Osteoblast (primary cell): Measurements from ENCODE around the gene ANXA1. TPM values are rescaled to one million over a fixed set of nuclear protein-coding genes. Genes with fewer than 3 reads are reported as not detected.

Source experiments
- DNase-seq: peaks from one replicate; pipeline ENCODE4 v3.0.0; 2011; ENCODE audit warnings: low spot score, mixed read lengths; ENCODE audit not compliant: insufficient read length; ENCODE audit errors: missing footprints
- H2AFZ ChIP-seq: 2 replicates; pipeline ENCODE4 v1.6.0; 2011; ENCODE audit warnings: mild to moderate bottlenecking, low read length
- H3K27ac ChIP-seq: 2 replicates; pipeline ENCODE4 v1.5.1; 2011; ENCODE audit warnings: mild to moderate bottlenecking, low read depth, low read length, moderate library complexity
- H3K27me3 ChIP-seq: 2 replicates; pipeline ENCODE4 v1.6.0; 2012; ENCODE audit warnings: mild to moderate bottlenecking, control low read depth, inconsistent platforms, low read length, moderate library complexity; ENCODE audit not compliant: insufficient read depth
- H3K36me3 ChIP-seq: 2 replicates; pipeline ENCODE4 v1.5.1; 2011; ENCODE audit warnings: mild to moderate bottlenecking, low read length, control low read depth, moderate library complexity; ENCODE audit not compliant: insufficient read depth
- H3K4me1 ChIP-seq: 2 replicates; pipeline ENCODE4 v1.5.1; 2011; ENCODE audit warnings: mild to moderate bottlenecking, low read length, control low read depth, moderate library complexity; ENCODE audit not compliant: insufficient read depth
- H3K4me2 ChIP-seq: 2 replicates; pipeline ENCODE4 v1.6.0; 2011; ENCODE audit warnings: mild to moderate bottlenecking, low read length; ENCODE audit not compliant: insufficient read depth
- H3K4me3 ChIP-seq: fragments of 200-600 bp; sonication (generic); 3 replicates; pipeline ENCODE4 v1.5.1; 2012; ENCODE audit warnings: mild to moderate bottlenecking, low read length, inconsistent platforms; ENCODE audit not compliant: insufficient read depth
- H3K79me2 ChIP-seq: 2 replicates; pipeline ENCODE4 v1.6.0; 2012; ENCODE audit warnings: mild to moderate bottlenecking, low read length, control low read depth, inconsistent platforms; ENCODE audit not compliant: insufficient read depth
- H3K9me3 ChIP-seq: 2 replicates; pipeline ENCODE4 v1.5.1; 2011; ENCODE audit warnings: low read depth, low read length, control low read depth
- H4K20me1 ChIP-seq: 2 replicates; pipeline ENCODE4 v1.6.0; 2012; ENCODE audit warnings: mild to moderate bottlenecking, low read length, control low read depth; ENCODE audit not compliant: insufficient read depth
- total RNA-seq: library from RNA; depleted of rRNA; stranded (reverse); fragments of >200 nt; gene quantifications from 2 replicates; pipeline ENCODE4 v1.2.3, GENCODE V29; 2012
- TF ChIP-seq, protein P1 (sequence below): IDR thresholded peaks from 2 replicates; pipeline ENCODE4 v1.5.1; 2011; ENCODE audit warnings: mild to moderate bottlenecking, low read depth, low read length, moderate library complexity; ENCODE audit errors: extremely low read depth

Gene ANXA1
- total RNA-seq, 1 donor, result 816 TPM

DNA sequence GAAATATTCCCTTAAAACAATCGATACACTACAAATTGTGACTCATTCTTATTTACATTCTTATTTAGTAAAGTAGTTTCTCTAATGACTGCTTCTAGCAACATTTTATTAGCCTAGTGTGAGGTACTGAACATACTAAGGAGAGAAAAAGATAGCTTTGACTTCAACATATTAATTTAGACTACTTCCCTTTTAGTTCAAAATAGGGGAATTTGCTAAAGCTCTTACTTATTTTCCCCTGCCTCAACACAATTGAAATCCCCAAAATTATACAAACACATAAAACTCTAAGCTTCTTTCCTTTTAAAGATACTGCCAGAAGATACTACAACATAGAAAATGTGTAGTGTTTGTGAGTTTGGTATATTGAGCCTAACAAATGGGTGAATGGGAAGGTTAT lies 55.2 kb downstream of the ANXA1 start:
- Histone ChIP-seq H2AFZ (no peak overlapping the region), H3K4me3 (no peak overlapping the region), H3K4me2 (no peak overlapping the region), H3K27me3 (no peaks in the 10 kb centered on the region), H4K20me1 (no peaks in the 10 kb centered on the region), H3K27ac (no peak overlapping the region), H3K36me3 (no peaks in the 10 kb centered on the region), H3K79me2 (no peaks in the 10 kb centered on the region), H3K4me1 (no peaks in the 10 kb centered on the region), H3K9me3 (no peaks in the 10 kb centered on the region)
- DNase-seq, result no peak
- TF ChIP-seq, protein P1, sequence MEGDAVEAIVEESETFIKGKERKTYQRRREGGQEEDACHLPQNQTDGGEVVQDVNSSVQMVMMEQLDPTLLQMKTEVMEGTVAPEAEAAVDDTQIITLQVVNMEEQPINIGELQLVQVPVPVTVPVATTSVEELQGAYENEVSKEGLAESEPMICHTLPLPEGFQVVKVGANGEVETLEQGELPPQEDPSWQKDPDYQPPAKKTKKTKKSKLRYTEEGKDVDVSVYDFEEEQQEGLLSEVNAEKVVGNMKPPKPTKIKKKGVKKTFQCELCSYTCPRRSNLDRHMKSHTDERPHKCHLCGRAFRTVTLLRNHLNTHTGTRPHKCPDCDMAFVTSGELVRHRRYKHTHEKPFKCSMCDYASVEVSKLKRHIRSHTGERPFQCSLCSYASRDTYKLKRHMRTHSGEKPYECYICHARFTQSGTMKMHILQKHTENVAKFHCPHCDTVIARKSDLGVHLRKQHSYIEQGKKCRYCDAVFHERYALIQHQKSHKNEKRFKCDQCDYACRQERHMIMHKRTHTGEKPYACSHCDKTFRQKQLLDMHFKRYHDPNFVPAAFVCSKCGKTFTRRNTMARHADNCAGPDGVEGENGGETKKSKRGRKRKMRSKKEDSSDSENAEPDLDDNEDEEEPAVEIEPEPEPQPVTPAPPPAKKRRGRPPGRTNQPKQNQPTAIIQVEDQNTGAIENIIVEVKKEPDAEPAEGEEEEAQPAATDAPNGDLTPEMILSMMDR, result no peak

DNA sequence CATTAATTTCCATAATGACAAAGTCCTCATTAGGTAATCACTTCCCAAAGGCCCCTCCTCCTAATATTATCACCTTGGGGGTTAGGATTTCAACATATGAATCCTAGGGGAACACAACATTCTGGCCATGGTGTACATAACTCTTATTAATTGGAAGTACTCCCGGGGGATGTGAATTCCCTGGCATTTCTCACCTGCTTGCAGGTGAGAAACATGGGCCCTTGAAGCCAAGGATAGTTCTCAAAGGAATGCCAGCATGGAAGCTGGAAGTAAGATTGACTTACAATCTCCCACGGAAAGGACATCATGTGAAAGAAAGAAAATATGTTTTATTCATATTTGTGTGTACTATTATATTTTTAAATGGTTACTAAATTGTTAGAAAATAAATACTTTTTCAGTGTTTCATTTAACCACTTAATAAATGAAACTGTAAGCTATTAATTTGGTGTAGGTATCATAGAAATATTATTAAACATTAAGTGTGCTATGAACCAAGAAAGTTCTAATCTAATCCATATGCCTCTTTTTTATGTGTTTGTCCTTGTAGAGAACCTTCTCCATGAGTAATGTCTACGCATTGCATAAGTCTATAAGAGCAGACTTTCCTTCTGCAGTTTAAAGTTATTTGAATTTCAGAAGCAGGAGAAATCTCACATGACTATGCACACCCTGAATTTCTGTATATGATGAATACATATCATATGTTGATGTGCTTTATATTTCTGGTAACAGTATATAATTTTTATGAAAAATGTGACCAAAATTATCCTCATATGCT lies 59.4 kb downstream of the ANXA1 start:
- Histone ChIP-seq H3K9me3 (no peaks in the 10 kb centered on the region), H2AFZ (no peak overlapping the region), H3K36me3 (no peaks in the 10 kb centered on the region), H3K79me2 (no peaks in the 10 kb centered on the region), H3K4me3 (no peak overlapping the region), H3K27me3 (peaks cover 3% of the 10 kb centered on the region), H3K27ac (no peak overlapping the region), H4K20me1 (no peaks in the 10 kb centered on the region), H3K4me1 (no peaks in the 10 kb centered on the region), H3K4me2 (no peak overlapping the region)
- no peak for DNase-seq
- TF ChIP-seq, protein P1, result no peak

DNA sequence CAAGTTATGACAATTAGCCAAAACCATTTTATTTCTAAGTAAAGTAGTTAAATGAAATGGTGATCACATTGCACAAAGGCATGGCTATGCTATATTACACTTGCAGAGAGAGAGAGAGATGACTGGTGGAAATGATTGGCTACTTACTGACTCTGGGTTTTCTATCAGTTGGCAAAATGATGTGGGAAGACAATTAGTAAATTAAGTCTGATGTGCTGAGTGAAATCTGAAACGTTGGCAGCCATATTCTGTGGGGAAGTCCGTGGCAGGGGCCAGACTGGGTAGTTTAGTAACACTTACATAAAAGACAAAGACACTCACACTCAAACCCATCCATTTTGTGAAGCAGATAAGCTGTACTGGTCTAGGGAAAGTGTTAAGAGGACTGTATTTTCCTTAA lies 61.6 kb downstream of the ANXA1 start:
- Histone ChIP-seq H3K4me3 (no peak overlapping the region), H3K27ac (no peak overlapping the region), H3K27me3 (peaks cover 3% of the 10 kb centered on the region)

DNA sequence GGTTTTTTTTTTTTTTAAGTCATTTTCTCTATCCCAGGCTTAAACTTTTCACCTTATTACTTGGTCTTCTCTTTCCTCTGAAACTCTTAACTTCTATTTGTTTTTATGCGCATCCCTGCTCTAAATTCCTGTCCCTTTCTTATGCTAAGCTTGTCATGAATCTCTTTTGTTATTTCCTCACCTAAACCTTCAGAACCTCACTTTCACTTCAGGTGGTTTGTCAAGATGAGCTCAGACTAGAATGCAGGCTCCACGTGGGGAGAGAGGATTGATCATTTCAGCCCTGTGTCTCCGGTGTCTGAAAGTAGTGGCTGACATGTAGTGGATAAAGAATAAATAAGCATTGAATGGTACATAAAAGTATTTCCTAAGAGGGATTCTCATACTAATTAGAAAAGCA lies 63.6 kb downstream of the ANXA1 start:
- peak; percentile 61 for DNase-seq
- H3K36me3 ChIP-seq, result no peaks in the 10 kb centered on the region
- no peak overlapping the region for H2AFZ ChIP-seq
- no peaks in the 10 kb centered on the region for H3K79me2 ChIP-seq
- no peak overlapping the region for H3K4me2 ChIP-seq
- H4K20me1 ChIP-seq, result no peaks in the 10 kb centered on the region
- TF ChIP-seq, protein P1, result no peak
- H3K9me3 ChIP-seq, result no peaks in the 10 kb centered on the region
- H3K4me3 ChIP-seq, result no peak overlapping the region
- peaks cover 3% of the 10 kb centered on the region for H3K27me3 ChIP-seq
- no peaks in the 10 kb centered on the region for H3K4me1 ChIP-seq
- no peak overlapping the region for H3K27ac ChIP-seq

More for the DNA sequence above, 61.6 kb downstream of the ANXA1 start:
- no peak for DNase-seq
- Histone ChIP-seq H3K36me3 (no peaks in the 10 kb centered on the region), H4K20me1 (no peaks in the 10 kb centered on the region), H2AFZ (no peak overlapping the region), H3K9me3 (no peaks in the 10 kb centered on the region), H3K4me2 (no peak overlapping the region), H3K4me1 (no peaks in the 10 kb centered on the region), H3K79me2 (no peaks in the 10 kb centered on the region)
- TF ChIP-seq, protein P1, result no peak
